DND-41 (cell line): ENCODE results near the gene PACS2.

Source experiments
- EZH2 ChIP-seq: IDR thresholded peaks from 3 replicates; pipeline ENCODE4 v1.6.1; 2012; ENCODE audit warnings: borderline replicate concordance, low read depth, mild to moderate bottlenecking, moderate library complexity, low read length, inconsistent platforms; ENCODE audit not compliant: severe bottlenecking
- TF ChIP-seq, protein P1 (sequence below): IDR thresholded peaks from 2 replicates; pipeline ENCODE4 v1.5.1; 2012; ENCODE audit warnings: borderline replicate concordance, low read length, moderate library complexity, mild to moderate bottlenecking; ENCODE audit not compliant: poor library complexity, severe bottlenecking; ENCODE audit errors: extremely low read depth

DNA sequence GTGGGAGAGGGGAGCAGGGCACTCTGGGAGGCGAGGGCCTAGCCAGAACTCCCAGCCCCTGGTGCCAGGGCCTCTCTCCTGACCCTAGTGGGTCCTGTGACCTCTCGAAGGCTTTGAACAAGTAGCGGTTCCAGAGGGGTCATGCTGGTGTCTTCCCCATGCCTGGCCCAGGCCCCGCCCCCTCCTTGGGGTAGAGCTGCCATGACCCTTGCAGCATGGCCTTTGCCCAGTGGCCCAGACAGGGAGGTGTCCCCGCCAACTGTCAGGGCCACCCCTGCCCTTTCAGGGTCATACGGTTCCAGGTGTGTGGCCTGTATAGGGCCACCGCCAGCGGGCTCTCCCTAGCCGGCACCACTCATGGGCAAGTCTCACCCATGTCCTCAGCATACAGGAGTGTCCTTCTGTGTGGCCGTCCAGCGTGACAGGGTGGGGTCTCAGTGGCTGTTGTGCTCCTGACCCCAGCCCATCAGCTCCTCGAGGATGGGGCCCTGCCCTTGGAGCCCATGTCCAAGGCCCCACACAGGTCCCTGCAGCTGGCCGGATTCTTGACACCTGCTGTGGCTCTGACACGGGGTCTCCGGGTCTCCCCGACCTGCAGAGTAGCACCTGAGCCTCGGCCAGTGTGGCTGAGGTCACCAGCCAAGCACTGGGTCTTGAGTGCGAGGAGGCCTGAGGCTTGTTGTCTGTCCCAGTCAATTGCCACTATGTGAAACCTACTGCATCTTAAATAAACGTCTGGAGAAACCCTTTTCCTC lies 34.6 kb downstream of the PACS2 start:
- TF ChIP-seq, protein P1, sequence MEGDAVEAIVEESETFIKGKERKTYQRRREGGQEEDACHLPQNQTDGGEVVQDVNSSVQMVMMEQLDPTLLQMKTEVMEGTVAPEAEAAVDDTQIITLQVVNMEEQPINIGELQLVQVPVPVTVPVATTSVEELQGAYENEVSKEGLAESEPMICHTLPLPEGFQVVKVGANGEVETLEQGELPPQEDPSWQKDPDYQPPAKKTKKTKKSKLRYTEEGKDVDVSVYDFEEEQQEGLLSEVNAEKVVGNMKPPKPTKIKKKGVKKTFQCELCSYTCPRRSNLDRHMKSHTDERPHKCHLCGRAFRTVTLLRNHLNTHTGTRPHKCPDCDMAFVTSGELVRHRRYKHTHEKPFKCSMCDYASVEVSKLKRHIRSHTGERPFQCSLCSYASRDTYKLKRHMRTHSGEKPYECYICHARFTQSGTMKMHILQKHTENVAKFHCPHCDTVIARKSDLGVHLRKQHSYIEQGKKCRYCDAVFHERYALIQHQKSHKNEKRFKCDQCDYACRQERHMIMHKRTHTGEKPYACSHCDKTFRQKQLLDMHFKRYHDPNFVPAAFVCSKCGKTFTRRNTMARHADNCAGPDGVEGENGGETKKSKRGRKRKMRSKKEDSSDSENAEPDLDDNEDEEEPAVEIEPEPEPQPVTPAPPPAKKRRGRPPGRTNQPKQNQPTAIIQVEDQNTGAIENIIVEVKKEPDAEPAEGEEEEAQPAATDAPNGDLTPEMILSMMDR, result no peak
- TF ChIP-seq EZH2, result no peak
